ENCODE results near the gene LLGL2. TPM values are rescaled to one million over a fixed set of nuclear protein-coding genes. Genes with fewer than 3 reads are reported as not detected.

LLGL2 gene
- total RNA-seq, 4 donors from 2014 or later, result 0.78 to 7.1 (median 1.4) TPM

DNA sequence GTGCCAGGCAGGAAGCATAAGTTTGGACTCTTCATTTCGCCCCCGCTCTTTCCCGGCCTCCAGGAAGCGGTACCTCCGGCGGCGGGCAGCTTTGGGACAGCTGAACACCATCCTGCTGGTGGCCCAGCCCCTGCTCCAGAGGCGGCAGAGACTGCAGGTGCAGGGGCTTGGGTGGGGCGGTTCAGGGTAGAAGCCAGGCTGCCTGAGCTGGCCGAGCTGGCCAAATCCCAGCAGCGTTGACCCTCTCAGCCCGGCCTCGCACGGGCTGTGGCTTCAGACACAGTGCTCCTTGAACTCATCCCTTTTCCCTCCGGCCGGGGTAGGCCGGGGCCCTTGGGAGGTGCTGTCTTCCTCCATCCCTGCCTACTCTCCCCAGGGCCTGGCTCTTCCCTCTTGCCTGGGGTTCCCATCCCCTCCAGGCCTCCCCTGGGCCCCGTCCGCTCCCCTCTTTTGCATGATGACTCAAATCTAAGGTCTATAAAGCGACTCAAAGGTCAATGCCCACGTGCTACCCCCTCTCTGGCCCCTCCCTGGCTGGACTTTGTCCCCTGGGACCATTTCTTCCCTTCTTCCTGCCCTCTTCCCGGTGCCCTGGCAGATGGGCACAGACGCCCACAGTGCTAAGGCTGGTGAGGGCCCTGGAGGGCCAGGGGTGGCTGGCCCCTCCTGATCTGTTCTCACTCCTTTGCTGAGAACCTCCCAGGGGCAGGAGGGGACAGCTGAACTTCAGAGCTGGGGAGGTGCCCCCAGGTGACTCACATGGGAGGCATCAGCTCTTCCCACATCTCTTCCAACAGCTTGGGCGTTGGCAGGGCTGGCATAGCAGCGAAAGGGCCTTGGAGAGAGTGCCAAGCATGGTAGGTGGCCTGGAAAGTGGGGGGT is 84.8 kb downstream of the LLGL2 start:
- no peak overlapping the region for H3K27ac ChIP-seq
- TF ChIP-seq, protein P1, sequence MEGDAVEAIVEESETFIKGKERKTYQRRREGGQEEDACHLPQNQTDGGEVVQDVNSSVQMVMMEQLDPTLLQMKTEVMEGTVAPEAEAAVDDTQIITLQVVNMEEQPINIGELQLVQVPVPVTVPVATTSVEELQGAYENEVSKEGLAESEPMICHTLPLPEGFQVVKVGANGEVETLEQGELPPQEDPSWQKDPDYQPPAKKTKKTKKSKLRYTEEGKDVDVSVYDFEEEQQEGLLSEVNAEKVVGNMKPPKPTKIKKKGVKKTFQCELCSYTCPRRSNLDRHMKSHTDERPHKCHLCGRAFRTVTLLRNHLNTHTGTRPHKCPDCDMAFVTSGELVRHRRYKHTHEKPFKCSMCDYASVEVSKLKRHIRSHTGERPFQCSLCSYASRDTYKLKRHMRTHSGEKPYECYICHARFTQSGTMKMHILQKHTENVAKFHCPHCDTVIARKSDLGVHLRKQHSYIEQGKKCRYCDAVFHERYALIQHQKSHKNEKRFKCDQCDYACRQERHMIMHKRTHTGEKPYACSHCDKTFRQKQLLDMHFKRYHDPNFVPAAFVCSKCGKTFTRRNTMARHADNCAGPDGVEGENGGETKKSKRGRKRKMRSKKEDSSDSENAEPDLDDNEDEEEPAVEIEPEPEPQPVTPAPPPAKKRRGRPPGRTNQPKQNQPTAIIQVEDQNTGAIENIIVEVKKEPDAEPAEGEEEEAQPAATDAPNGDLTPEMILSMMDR (IDR thresholded peaks at IDR 0.05 in 4 of 5, conservative IDR thresholded peaks at IDR 0.05 in 1 of 5), result no peak
- TF ChIP-seq POLR2A (IDR thresholded peaks at IDR 0.05), result no peak
- H3K9me3 ChIP-seq, result no peaks in the 10 kb centered on the region
- no peak overlapping the region for H3K4me3 ChIP-seq
- H3K27me3 ChIP-seq, result no peaks in the 10 kb centered on the region
- ATAC-seq (no peak), DNase-seq (no peak)
- intact Hi-C loops (cut with DNase I; ENCODE audit: low total_unique reads), result no loop called here
- H3K36me3 ChIP-seq, result no peaks in the 10 kb centered on the region
- H3K4me1 ChIP-seq, result no peaks in the 10 kb centered on the region
- in situ Hi-C loops (cut with MboI; ENCODE audit: low sequenced_read_pairs in 4 of 4), result no loop called here

DNA sequence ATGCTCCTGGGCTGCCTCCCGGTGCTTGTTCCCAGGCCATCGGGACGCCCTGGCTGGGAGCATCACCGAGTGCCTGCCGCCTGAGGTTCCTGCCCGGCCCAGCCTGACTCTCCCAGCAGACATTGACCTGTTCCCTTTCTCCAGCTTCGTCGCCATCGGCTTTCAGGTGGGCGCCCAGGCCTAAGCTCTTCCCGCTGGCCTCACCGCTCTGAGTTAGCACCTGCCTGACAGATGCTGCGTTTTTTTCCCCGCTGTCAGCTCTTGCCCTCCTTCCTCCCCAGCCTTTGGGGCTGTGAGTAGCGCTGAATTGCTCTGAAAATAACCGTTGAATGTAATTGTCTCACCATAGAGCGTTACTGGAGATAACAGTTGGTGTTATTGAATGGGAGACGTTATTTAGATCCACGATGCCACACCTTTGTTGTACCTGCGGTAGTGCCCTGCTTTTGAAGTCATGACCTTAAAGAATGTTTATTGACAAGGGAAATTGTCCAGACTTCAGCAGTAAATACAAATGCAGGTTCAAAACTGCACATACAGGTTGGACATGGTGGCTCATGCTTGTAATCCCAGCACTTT is 86.4 kb downstream of the LLGL2 start:
- DNase-seq, result no peak
- TF ChIP-seq, protein P1 (IDR thresholded peaks at IDR 0.05 in 4 of 5, conservative IDR thresholded peaks at IDR 0.05 in 1 of 5), result no peak
- TF ChIP-seq POLR2A (IDR thresholded peaks at IDR 0.05), result no peak
- intact Hi-C loops (cut with DNase I; ENCODE audit: low total_unique reads) (no loop called here), in situ Hi-C loops (cut with MboI; ENCODE audit: low sequenced_read_pairs in 4 of 4) (no loop called here)
- Histone ChIP-seq H3K36me3 (peaks cover 0 to 6% of the 10 kb centered on the region in 2 donors), H3K9me3 (no peaks in the 10 kb centered on the region), H3K27me3 (no peaks in the 10 kb centered on the region), H3K4me1 (no peaks in the 10 kb centered on the region), H3K4me3 (no peak overlapping the region), H3K27ac (no peak overlapping the region)
- no peak for ATAC-seq

DNA sequence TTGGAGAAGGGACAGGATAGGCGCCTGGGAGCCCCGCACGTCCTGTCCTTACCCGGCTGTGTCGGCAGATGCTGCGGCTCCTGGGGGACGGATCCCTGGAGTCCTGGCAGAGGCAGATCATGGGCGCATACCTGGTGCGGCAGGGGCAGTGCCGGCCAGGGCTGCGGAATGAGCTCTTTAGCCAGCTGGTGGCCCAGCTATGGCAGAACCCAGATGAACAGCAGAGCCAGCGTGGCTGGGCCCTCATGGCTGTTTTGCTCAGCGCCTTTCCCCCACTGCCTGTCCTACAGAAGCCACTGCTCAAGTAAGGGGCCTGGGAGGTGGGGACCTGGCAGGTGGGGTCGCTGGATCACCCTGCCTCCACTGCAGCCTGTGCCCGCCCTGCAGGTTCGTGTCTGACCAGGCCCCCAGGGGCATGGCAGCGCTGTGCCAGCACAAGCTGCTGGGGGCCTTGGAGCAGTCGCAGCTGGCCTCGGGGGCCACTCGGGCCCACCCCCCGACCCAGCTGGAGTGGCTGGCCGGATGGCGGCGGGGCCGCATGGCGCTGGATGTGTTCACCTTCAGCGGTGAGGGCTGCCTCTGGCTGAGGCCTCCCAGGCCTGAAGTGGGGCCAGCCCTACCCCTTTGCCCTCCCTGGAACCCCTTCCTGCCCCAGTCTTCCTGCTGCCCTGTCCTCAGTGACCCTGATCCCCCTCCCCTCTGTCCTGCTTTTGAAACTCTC is 87.6 kb downstream of the LLGL2 start:
- H3K27me3 ChIP-seq, result no peaks in the 10 kb centered on the region
- no peak overlapping the region for H3K4me3 ChIP-seq
- no peak overlapping the region for H3K27ac ChIP-seq
- no peak for DNase-seq
- no peaks in the 10 kb centered on the region for H3K4me1 ChIP-seq
- in situ Hi-C loops (cut with MboI; ENCODE audit: low sequenced_read_pairs in 4 of 4), result no loop called here
- TF ChIP-seq POLR2A (IDR thresholded peaks at IDR 0.05), result no peak
- TF ChIP-seq, protein P1 (IDR thresholded peaks at IDR 0.05 in 4 of 5, conservative IDR thresholded peaks at IDR 0.05 in 1 of 5), result no peak
- intact Hi-C loops (cut with DNase I; ENCODE audit: low total_unique reads), result no loop called here
- ATAC-seq, result no peak
- no peaks in the 10 kb centered on the region for H3K9me3 ChIP-seq
- peaks cover 0 to 6% of the 10 kb centered on the region in 2 donors for H3K36me3 ChIP-seq

DNA sequence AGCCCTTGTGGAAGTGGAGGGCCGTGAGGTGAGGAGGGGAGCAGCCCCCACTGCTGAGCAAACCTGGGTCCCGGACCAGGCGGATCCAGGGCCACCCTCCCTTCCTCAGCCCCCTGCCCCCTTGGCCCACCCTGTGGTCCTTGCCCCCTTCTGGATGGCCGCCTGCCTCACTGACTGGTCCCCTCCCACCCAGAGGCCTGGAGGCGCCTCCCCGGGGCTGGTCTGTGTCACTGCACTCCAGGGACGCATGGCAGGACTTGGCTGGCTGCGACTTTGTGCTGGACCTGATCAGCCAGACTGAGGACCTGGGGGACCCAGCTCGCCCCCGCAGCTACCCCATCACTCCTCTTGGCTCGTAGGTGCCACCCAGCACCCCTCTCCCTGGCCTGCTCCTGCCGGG is 88.5 kb downstream of the LLGL2 start:
- ATAC-seq (no peak), DNase-seq (no peak)
- Histone ChIP-seq H3K4me3 (no peak overlapping the region), H3K4me1 (no peaks in the 10 kb centered on the region), H3K9me3 (no peaks in the 10 kb centered on the region), H3K27me3 (no peaks in the 10 kb centered on the region), H3K27ac (no peak overlapping the region), H3K36me3 (peaks cover 0 to 6% of the 10 kb centered on the region in 2 donors)
- no peak for TF ChIP-seq POLR2A (IDR thresholded peaks at IDR 0.05)
- TF ChIP-seq, protein P1 (IDR thresholded peaks at IDR 0.05 in 4 of 5, conservative IDR thresholded peaks at IDR 0.05 in 1 of 5), result no peak
- intact Hi-C loops (cut with DNase I; ENCODE audit: low total_unique reads), result no loop called here
- in situ Hi-C loops (cut with MboI; ENCODE audit: low sequenced_read_pairs in 4 of 4), result no loop called here
